Non-pigmented ciliary epithelial cell (primary cell): ENCODE results near the gene GFRA4.

Experiments
- DNase-seq: peaks from one replicate; pipeline ENCODE4 v3.0.0-alpha.2; 2010; ENCODE audit warnings: low read depth

The GFRA4 gene

GRCh38 chr20:3652676-3653596 lies 10.3 kb downstream of the GFRA4 start:
- DNase-seq = no peak

- no peak for DNase-seq
Observed at GRCh38 chr20:3652221-3652620, 11.0 kb downstream of the GFRA4 start.

- DNase-seq = no peak
Observed at GRCh38 chr20:3651204-3651962, 11.8 kb downstream of the GFRA4 start.

- no peak for DNase-seq
Observed at GRCh38 chr20:3648951-3649350, 14.2 kb downstream of the GFRA4 start.

GRCh38 chr20:3647473-3647872 lies 15.7 kb downstream of the GFRA4 start:
- no peak for DNase-seq

- DNase-seq = no peak
Observed at GRCh38 chr20:3646651-3647050, 16.5 kb downstream of the GFRA4 start.

- no peak for DNase-seq
Observed at GRCh38 chr20:3646067-3646440, 17.1 kb downstream of the GFRA4 start.

GRCh38 chr20:3645309-3646066 lies 17.7 kb downstream of the GFRA4 start:
- no peak for DNase-seq

- no peak for DNase-seq
Observed at GRCh38 chr20:3640259-3640658, 22.9 kb downstream of the GFRA4 start.

- DNase-seq = no peak
Observed at GRCh38 chr20:3635346-3635745, 27.9 kb downstream of the GFRA4 start.

- DNase-seq = no peak
Observed at GRCh38 chr20:3633913-3634478, 29.2 kb downstream of the GFRA4 start.

- DNase-seq = no peak
Observed at GRCh38 chr20:3632311-3633004, 30.7 kb downstream of the GFRA4 start.

GRCh38 chr20:3631534-3631933 lies 31.7 kb downstream of the GFRA4 start:
- no peak for DNase-seq

- DNase-seq = no peak
Observed at GRCh38 chr20:3630429-3630828, 32.8 kb downstream of the GFRA4 start.

- DNase-seq = no peak
Observed at GRCh38 chr20:3629893-3630292, 33.3 kb downstream of the GFRA4 start.

GRCh38 chr20:3628502-3629314 lies 34.5 kb downstream of the GFRA4 start:
- DNase-seq = no peak

- DNase-seq = no peak
Observed at GRCh38 chr20:3627476-3627875, 35.7 kb downstream of the GFRA4 start.

- no peak for DNase-seq
Observed at GRCh38 chr20:3622406-3622805, 40.8 kb downstream of the GFRA4 start.

- DNase-seq = no peak
Observed at GRCh38 chr20:3621111-3621510, 42.1 kb downstream of the GFRA4 start.

- DNase-seq = no peak
Observed at GRCh38 chr20:3616250-3616649, 46.9 kb downstream of the GFRA4 start.
